Raji (cell line): ENCODE results near the gene CREB3L4.
A peak's percentile ranks its signal among the peaks of the same experiment; 100 is the strongest.

ENCODE experiments used
- POLR2A ChIP-seq: IDR thresholded peaks from 2 replicates; pipeline ENCODE4 v1.6.1; 2011; ENCODE audit warnings: low read depth, low read length, control low read depth; ENCODE audit not compliant: insufficient read depth

CREB3L4 gene

DNA sequence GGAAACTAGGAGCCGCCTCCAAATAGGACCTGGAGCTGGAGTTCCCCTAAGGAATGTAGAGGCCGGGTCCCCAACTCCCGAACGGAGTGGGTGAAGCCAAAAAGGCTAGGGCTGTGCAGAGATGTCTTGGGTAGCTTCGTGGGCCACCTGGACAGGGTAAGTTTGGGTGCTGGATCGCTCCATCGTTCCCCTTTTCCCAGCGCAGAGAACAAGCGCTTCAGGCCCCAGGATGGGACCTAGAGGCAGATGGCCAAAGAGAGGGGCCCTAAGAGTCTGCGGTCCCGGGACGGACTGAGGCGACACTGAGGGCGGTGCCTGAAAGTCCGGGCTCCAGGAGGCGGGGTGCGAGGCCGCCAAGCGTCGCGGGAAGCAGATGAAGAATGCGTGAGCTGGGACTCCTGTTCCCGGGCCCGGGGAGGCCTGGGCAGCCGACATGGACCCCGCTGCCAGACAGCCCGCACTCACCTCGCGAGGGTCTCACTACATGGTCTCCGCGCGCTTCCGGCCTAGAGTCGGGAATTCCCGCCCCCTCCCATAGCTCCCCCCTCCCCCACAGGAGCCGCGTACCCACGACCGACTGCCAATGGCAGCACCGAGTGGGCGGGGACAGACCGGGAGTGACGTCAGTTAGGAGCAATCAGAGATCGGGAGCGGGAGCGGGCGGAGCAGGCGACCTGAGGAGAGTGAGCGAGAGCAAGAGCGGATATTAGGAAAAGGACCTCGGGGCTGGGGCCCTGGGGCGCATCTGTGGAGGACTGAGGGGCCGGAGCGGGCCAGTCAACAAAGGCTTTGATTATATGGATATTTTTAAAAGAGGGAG lies 4.5 kb upstream of the CREB3L4 start, which contains the start of gene SLC39A1:
TSS of gene SLC39A1 (minus strand) at position 508 of the 820 bp plus-strand sequence. CDS start 822 bp downstream, outside the sequence.
- TF ChIP-seq POLR2A = peak; percentile 80

GRCh38 chr1:153963850-153964331 lies 3.8 kb upstream of the CREB3L4 start:
- no peak for TF ChIP-seq POLR2A

- no peak for TF ChIP-seq POLR2A
Observed at GRCh38 chr1:153968000-153968363, 280 bp downstream of the CREB3L4 start.

DNA sequence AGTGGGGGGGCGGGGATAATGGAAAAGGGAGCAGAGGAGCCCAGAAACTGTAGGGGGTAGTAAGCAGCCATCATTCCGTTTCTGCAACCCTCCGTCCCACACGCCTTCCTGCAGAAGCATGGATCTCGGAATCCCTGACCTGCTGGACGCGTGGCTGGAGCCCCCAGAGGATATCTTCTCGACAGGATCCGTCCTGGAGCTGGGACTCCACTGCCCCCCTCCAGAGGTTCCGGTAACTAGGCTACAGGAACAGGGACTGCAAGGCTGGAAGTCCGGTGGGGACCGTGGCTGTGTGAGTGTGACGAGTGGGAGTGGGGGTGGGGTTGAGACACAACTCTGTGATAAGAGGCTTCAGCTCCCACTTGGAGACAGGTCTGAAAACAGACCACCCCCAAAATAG lies 706 bp downstream of the CREB3L4 start:
- no peak for TF ChIP-seq POLR2A

GRCh38 chr1:153968972-153969371 lies 1.3 kb downstream of the CREB3L4 start:
- TF ChIP-seq POLR2A = no peak

- no peak for TF ChIP-seq POLR2A
Observed at GRCh38 chr1:153970346-153970745, 2.6 kb downstream of the CREB3L4 start.

DNA sequence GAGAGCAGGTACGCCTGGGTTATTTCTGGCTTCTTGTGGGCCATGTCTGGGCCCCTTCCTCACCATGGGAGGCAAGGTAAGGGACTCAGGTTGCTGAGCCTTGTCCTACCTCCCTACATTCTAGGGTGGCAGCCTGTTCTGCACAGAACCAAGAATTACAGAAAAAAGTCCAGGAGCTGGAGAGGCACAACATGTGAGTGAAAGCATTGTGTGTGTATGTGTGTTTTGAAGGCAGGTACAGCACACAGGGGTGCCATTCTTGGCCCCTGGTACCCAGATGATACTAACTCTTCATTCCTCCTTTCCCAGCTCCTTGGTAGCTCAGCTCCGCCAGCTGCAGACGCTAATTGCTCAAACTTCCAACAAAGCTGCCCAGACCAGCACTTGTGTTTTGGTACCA lies 5.4 kb downstream of the CREB3L4 start:
- TF ChIP-seq POLR2A = no peak

DNA sequence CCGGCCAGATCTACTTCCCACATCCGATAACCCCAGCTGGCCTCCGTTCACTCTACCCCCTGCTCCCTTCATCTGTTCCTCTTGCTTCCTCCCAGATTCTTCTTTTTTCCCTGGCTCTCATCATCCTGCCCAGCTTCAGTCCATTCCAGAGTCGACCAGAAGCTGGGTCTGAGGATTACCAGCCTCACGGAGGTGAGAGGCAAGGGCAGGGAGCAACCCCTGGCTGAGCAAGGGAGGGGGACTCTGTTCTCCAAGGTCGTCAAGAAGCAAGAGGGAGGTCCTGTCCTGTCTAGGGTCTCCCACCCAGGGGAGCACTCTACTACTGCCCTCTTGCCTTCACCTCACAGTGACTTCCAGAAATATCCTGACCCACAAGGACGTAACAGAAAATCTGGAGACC lies 5.8 kb downstream of the CREB3L4 start:
- TF ChIP-seq POLR2A = no peak

DNA sequence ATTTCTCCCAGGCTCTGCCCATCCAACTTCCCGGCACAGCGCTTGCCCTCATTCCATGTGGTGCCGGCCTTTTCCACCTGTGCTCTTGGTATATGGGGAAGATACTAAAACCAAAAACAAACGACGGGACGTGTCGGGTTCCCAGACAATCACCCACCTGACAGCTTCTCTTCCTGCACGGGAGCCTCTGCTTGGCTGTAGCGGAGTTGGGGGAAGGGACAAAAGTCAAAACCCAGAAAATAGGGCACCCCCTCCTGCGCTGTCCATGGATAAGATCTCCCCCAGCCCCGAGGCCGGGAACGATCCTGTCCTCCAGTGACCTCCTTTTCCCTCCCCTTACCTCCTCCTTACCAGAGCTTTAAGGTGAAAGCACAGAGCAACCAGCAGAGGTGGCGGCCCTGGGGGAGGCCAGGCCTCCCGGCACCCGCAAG lies 9.1 kb downstream of the CREB3L4 start:
- no peak for TF ChIP-seq POLR2A

DNA sequence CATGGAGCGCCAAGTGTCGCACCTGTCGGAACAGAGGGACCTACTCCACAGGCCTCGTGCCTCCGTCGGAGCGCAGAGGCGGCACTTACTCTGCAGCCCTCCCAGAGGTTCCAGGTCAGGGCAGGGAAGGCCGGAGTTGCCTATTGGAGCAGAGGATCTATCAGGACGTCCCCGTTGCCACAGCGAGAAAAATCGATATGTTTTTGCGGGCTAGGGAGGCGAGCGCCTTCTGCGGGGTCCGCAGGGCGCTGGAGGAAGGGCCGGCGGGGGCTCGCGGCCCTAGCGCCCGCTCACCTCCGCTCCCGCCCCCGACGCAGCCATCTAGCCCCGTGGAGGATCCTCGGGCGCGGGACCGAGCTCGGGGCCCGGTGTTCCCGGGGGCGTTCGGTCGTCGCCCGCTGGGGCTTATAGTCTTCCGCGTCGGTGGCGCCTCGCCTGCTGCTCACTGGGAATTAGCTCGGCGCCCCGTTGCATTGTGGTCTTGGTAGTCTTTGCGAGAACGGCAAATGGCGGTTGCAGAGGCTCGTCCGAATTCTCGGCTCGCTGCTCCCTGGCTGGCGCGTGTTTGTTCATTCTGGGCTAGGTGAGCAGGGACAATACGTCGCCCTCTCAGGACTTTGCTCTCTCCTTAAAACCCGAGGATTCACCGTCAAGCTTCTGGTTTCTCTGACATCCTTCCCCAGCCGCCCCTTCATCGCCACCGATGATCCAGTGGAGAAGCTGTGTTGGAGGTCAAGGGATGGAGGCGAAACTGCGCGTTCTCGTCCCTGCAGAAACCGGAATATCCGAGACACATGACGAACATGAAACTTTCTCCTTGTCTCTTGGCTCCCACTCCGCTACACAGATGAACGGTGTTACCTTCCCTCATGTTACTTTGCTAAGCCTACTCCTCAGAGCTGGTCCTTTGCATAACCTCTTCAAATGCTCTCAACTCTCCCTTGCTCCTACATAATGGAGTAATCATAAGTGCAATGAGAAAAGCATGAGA lies 9.8 kb downstream of the CREB3L4 start, which contains the start of gene JTB:
TSS of gene JTB (minus strand) at position 425 of the 991 bp plus-strand sequence. CDS start at position 3, 422 bp downstream.
- peak; percentile 91 for TF ChIP-seq POLR2A

DNA sequence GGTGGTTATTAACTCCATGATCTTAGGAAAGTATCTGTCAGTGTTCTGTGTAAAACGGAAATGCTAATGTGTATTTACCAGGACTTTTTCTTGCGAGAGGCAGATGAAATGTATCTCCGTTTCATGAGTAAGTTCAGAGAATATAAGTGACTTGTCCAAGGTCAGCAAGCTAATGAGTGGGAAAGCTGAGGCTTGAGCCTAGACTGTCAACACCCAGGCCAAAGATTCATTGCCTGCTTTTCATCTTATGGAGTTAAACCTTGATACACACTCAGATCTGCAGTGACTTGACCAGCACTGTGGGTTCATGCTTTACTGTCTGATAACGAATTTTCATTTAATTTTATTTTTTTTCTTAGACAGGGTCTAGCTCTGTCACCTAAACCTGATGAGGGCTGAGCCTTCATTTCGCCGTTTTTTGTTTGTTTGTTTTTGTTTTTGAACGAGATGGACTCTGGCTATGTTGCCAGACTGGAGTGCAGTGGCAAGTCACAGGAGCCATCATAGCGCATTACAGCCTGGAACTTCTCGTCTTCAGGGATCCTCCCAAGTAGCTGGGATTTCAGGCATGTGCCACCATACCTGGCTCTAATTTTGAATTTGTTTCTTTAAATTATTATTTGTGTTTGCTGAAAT lies 10.7 kb downstream of the CREB3L4 start:
- no peak for TF ChIP-seq POLR2A

DNA sequence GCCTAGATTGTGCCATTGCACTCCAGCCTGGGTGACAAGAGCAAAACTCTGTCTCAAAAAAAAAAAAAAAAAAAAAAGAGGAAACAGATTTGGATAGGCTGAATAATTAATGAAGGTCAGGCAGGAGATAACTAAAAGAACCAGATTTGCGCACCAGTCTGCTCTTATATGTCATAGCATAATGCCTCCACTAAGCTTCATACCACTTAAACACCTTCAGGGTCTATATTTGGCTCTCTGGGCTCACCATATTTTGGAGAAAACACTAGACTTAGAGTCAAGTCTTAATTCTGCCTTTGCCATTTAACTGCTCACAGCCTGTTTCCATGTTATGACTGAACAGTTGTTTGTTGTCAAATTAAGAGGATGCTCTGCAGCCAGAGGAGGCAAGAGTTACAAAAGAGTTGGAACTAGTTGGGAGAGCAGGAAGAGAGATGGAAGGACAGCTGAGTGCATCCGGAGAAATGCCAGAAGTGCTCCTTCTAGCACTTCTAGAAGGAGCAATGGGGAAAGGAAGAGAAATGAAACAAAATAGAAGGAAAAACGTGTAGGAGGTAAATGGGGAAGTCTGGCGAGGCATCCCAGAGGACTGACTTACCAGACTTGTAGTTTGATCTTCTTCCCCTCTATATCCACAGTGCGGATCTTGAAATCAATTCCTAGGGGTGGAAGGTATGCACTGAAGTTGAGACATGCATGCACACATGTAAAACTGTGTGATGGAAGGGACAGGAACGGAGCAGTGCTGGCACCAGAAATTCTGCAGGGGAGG lies 16.6 kb downstream of the CREB3L4 start:
- TF ChIP-seq POLR2A = no peak

- no peak for TF ChIP-seq POLR2A
Observed at GRCh38 chr1:153985341-153985912, 17.7 kb downstream of the CREB3L4 start.
